AG10803 (cell line): ENCODE results near the gene CMPK2.

Source experiments
- DNase-seq: peaks from one replicate; pipeline ENCODE4 v3.0.0; 2010; ENCODE audit warnings: low read depth
- H3K4me3 ChIP-seq: 2 replicates; pipeline ENCODE4 v1.5.1; 2011; ENCODE audit warnings: mild to moderate bottlenecking, low read length, control low read depth
- CTCF ChIP-seq: conservative IDR thresholded peaks from 2 replicates; pipeline ENCODE4 v1.5.1; 2011; ENCODE audit warnings: mild to moderate bottlenecking, low read length, control low read depth, inconsistent platforms

Gene CMPK2

GRCh38 chr2:6831229-6831628, 34.5 kb downstream of the CMPK2 start:
- no peak overlapping the region for H3K4me3 ChIP-seq
- no peak for TF ChIP-seq CTCF
- no peak for DNase-seq

- DNase-seq = peak; percentile 49
- TF ChIP-seq CTCF = peak; percentile 58
- no peak overlapping the region for H3K4me3 ChIP-seq
Measured at GRCh38 chr2:6828299-6828584, 37.5 kb downstream of the CMPK2 start.

- peak; percentile 38 for DNase-seq
- TF ChIP-seq CTCF = no peak
Measured at GRCh38 chr2:6827566-6828298, 38.0 kb downstream of the CMPK2 start.

DNA sequence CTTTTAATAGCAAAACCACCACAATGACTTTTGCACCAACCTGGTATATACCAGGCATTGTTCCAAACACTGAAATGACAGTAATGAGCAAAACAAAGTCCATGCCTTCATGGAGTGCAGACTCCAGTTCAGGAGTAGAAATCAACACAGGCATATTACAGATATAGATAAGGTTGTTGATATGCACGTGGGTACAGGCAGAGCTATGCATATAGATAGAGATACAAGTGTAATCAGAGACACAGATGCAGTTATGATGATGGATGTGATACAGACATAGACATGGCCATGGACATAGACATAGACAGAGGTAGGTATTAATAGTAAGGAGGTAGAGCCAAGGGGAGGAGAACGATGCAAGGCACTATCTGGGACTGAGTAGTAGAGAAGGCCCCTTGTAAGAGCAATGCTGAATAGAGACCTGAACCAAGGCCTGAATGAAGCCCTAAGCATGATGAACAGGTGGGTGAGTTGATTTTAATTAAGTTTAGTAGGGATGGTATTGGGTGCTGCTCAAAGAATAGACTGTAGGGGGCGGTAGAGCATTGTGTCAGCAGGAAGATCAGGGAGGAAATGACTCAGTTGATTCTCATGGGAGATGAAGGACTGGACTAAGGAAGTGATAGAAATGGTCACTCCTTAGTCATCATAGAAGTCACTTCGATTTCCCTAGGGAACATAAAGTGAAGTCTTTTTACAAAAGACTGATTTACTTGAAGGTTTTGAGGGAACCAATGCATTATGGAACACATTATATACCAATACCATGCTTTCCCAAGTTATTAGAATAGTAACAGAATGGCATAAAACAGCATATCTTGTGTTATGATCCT, 39.4 kb downstream of the CMPK2 start:
- no peak overlapping the region for H3K4me3 ChIP-seq
- DNase-seq = peak; percentile 60
- peak; percentile 35; the same call in 1 of the 2 replicates for TF ChIP-seq CTCF

More at GRCh38 chr2:6827566-6828298, 38.0 kb downstream of the CMPK2 start:
- no peak overlapping the region for H3K4me3 ChIP-seq

GRCh38 chr2:6824962-6825361, 40.7 kb downstream of the CMPK2 start:
- no peak for TF ChIP-seq CTCF
- no peak overlapping the region for H3K4me3 ChIP-seq
- peak; percentile 80 for DNase-seq

GRCh38 chr2:6823111-6823510, 42.6 kb downstream of the CMPK2 start:
- H3K4me3 ChIP-seq = no peak overlapping the region
- no peak for TF ChIP-seq CTCF
- DNase-seq = peak; percentile 69

DNA sequence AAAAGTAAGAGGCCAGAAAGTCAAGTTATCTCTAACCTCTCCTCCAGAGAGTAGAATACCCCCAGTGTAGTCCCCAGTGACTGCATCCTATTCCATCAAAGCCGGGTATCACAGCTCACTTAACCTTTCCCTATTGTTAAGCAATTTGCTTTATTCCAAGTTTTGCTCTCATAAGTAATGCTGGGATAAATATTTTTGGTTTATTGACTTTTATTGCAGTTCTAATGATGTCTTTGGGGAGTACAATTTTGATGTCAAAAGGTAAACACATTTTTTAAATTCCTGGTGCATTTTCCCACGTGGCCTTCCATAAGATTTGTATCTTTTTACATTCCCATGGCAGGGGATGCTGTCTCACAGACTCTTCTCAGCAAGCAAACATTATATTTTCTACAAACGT, 43.3 kb downstream of the CMPK2 start:
- TF ChIP-seq CTCF = no peak
- peak; percentile 21 for DNase-seq
- H3K4me3 ChIP-seq = no peak overlapping the region
